ENCODE results near the gene ADARB2. TPM values are rescaled to one million over a fixed set of nuclear protein-coding genes. Genes with fewer than 3 reads are reported as not detected.

Gene ADARB2
- total and polyA plus RNA-seq, 4 donors, result under 0.01 to 0.79 TPM; not detected in 2

DNA sequence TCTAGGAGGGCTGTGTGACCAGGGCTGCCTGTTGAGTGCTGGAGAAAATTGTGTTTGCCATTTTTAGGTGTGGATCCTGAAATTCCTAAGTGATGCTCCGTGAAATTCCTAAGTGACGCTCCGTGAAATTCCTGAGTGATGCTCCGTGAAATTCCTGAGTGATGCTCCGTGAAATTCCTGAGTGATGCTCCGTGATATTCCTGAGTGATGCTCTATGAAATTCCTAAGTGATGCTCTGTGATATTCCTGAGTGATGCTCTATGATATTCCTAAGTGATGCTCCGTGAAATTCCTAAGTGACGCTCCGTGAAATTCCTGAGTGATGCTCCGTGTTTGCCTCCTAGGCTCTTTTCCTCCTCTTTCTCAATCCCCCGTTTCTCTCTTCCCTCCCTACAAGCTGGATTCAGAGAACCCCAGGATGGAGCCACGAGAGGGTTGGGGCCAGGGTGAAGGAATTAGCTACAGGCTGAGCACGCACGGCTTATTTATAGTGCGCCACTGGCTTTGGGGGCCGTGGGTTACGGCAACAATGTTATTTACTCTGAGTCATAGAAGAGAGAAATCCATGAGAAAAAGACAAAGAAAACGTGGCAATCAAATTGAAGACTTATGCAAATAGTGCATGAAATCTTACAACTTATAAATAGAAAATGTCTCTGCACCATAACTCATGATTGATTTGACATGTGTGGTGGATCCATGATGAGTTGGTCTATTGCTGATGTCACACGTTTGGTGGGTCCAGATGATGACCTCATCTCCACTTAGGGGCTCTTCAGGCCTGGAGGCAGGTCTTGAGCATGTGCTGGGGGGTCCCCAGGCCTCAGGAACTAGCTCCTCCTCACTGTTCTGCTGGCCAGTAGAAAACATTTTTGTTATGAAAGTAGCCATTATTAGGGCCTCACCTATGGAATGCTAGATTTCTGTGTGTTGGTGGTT, 456.6 kb downstream of the ADARB2 start:
- no peak for ATAC-seq (ENCODE audit: low FRiP score)
- Histone ChIP-seq H3K4me3 (ENCODE audit: low read length in 2 of 2) (no peak overlapping the region), H3K27me3 (ENCODE audit: control insufficient read depth in 1 of 2, insufficient read depth in 2 of 2, low read length in 1 of 2) (no peaks in the 10 kb centered on the region), H3K9me3 (ENCODE audit: control insufficient read depth, low read length) (no peaks in the 10 kb centered on the region), H3K27ac (ENCODE audit: low read depth in 1 of 2, low read length in 2 of 2) (no peak overlapping the region), H3K36me3 (ENCODE audit: control insufficient read depth in 1 of 2, insufficient read depth in 2 of 2, low read length in 1 of 2) (no peaks in the 10 kb centered on the region), H3K4me1 (ENCODE audit: control insufficient read depth in 1 of 2, insufficient read depth in 2 of 2, low read length in 2 of 2) (no peaks in the 10 kb centered on the region)
- whole genome bisulfite sequencing, 2 donors, result 67 to 70% methylated on average over 19 of the region's 19 CpGs
- intact Hi-C loops (cut with DNase I), result no loop called here
- DNase-seq, result no peak

GRCh38 chr10:1278306-1278705, 459.0 kb downstream of the ADARB2 start:
- no peaks in the 10 kb centered on the region for H3K4me1 ChIP-seq (ENCODE audit: control insufficient read depth in 1 of 2, insufficient read depth in 2 of 2, low read length in 2 of 2)
- DNase-seq, result no peak
- no peak overlapping the region for H3K27ac ChIP-seq (ENCODE audit: low read depth in 1 of 2, low read length in 2 of 2)
- H3K4me3 ChIP-seq (ENCODE audit: low read length in 2 of 2), result no peak overlapping the region
- H3K9me3 ChIP-seq (ENCODE audit: control insufficient read depth, low read length), result no peaks in the 10 kb centered on the region
- no peaks in the 10 kb centered on the region for H3K36me3 ChIP-seq (ENCODE audit: control insufficient read depth in 1 of 2, insufficient read depth in 2 of 2, low read length in 1 of 2)
- intact Hi-C loops (cut with DNase I), result no loop called here
- no peak for ATAC-seq (ENCODE audit: low FRiP score)
- 85 to 86% methylated on average over 3 of the region's 3 CpGs for WGBS, 2 donors
- no peaks in the 10 kb centered on the region for H3K27me3 ChIP-seq (ENCODE audit: control insufficient read depth in 1 of 2, insufficient read depth in 2 of 2, low read length in 1 of 2)

- Histone ChIP-seq H3K4me1 (ENCODE audit: control insufficient read depth in 1 of 2, insufficient read depth in 2 of 2, low read length in 2 of 2) (no peaks in the 10 kb centered on the region), H3K36me3 (ENCODE audit: control insufficient read depth in 1 of 2, insufficient read depth in 2 of 2, low read length in 1 of 2) (no peaks in the 10 kb centered on the region), H3K4me3 (ENCODE audit: low read length in 2 of 2) (no peak overlapping the region), H3K27ac (ENCODE audit: low read depth in 1 of 2, low read length in 2 of 2) (no peak overlapping the region), H3K27me3 (ENCODE audit: control insufficient read depth in 1 of 2, insufficient read depth in 2 of 2, low read length in 1 of 2) (no peaks in the 10 kb centered on the region), H3K9me3 (ENCODE audit: control insufficient read depth, low read length) (no peaks in the 10 kb centered on the region)
- DNase-seq (no peak), ATAC-seq (ENCODE audit: low FRiP score) (peak; percentile 37)
- whole genome bisulfite sequencing, 2 donors, result 92 to 94% methylated on average over 16 to 17 of the region's 17 CpGs
- intact Hi-C loops (cut with DNase I), result no loop called here
Measured at GRCh38 chr10:1274701-1275544, 462.4 kb downstream of the ADARB2 start.

GRCh38 chr10:1274111-1274661, 463.1 kb downstream of the ADARB2 start:
- peak; percentile 68 for ATAC-seq (ENCODE audit: low FRiP score)
- H3K36me3 ChIP-seq (ENCODE audit: control insufficient read depth in 1 of 2, insufficient read depth in 2 of 2, low read length in 1 of 2), result no peaks in the 10 kb centered on the region
- H3K4me1 ChIP-seq (ENCODE audit: control insufficient read depth in 1 of 2, insufficient read depth in 2 of 2, low read length in 2 of 2), result no peaks in the 10 kb centered on the region
- 10 to 13% methylated on average over 13 of the region's 13 CpGs for WGBS, 2 donors
- intact Hi-C loops (cut with DNase I), result no loop called here
- no peaks in the 10 kb centered on the region for H3K27me3 ChIP-seq (ENCODE audit: control insufficient read depth in 1 of 2, insufficient read depth in 2 of 2, low read length in 1 of 2)
- H3K9me3 ChIP-seq (ENCODE audit: control insufficient read depth, low read length), result no peaks in the 10 kb centered on the region
- H3K4me3 ChIP-seq (ENCODE audit: low read length in 2 of 2), result no peak overlapping the region
- peak in 1 of 2 donors; percentile 65 for DNase-seq
- H3K27ac ChIP-seq (ENCODE audit: low read depth in 1 of 2, low read length in 2 of 2), result no peak overlapping the region

- intact Hi-C loops (cut with DNase I), result no loop called here
- Histone ChIP-seq H3K4me3 (ENCODE audit: low read length in 2 of 2) (no peak overlapping the region), H3K4me1 (ENCODE audit: control insufficient read depth in 1 of 2, insufficient read depth in 2 of 2, low read length in 2 of 2) (no peaks in the 10 kb centered on the region), H3K27ac (ENCODE audit: low read depth in 1 of 2, low read length in 2 of 2) (no peak overlapping the region), H3K27me3 (ENCODE audit: control insufficient read depth in 1 of 2, insufficient read depth in 2 of 2, low read length in 1 of 2) (no peaks in the 10 kb centered on the region), H3K36me3 (ENCODE audit: control insufficient read depth in 1 of 2, insufficient read depth in 2 of 2, low read length in 1 of 2) (no peaks in the 10 kb centered on the region), H3K9me3 (ENCODE audit: control insufficient read depth, low read length) (no peaks in the 10 kb centered on the region)
- WGBS, 2 donors, result 59 to 61% methylated on average over 19 of the region's 19 CpGs
- ATAC-seq (ENCODE audit: low FRiP score), result peak; percentile 13
- DNase-seq, result no peak
Measured at GRCh38 chr10:1273372-1274105, 463.8 kb downstream of the ADARB2 start.

GRCh38 chr10:1272777-1273161, 464.6 kb downstream of the ADARB2 start:
- no peaks in the 10 kb centered on the region for H3K4me1 ChIP-seq (ENCODE audit: control insufficient read depth in 1 of 2, insufficient read depth in 2 of 2, low read length in 2 of 2)
- no peak for ATAC-seq (ENCODE audit: low FRiP score)
- H3K36me3 ChIP-seq (ENCODE audit: control insufficient read depth in 1 of 2, insufficient read depth in 2 of 2, low read length in 1 of 2), result no peaks in the 10 kb centered on the region
- H3K4me3 ChIP-seq (ENCODE audit: low read length in 2 of 2), result no peak overlapping the region
- no peaks in the 10 kb centered on the region for H3K27me3 ChIP-seq (ENCODE audit: control insufficient read depth in 1 of 2, insufficient read depth in 2 of 2, low read length in 1 of 2)
- intact Hi-C loops (cut with DNase I), result no loop called here
- H3K9me3 ChIP-seq (ENCODE audit: control insufficient read depth, low read length), result no peaks in the 10 kb centered on the region
- no peak overlapping the region for H3K27ac ChIP-seq (ENCODE audit: low read depth in 1 of 2, low read length in 2 of 2)
- 94 to 95% methylated on average over 9 of the region's 9 CpGs for WGBS, 2 donors
- no peak for DNase-seq

DNA sequence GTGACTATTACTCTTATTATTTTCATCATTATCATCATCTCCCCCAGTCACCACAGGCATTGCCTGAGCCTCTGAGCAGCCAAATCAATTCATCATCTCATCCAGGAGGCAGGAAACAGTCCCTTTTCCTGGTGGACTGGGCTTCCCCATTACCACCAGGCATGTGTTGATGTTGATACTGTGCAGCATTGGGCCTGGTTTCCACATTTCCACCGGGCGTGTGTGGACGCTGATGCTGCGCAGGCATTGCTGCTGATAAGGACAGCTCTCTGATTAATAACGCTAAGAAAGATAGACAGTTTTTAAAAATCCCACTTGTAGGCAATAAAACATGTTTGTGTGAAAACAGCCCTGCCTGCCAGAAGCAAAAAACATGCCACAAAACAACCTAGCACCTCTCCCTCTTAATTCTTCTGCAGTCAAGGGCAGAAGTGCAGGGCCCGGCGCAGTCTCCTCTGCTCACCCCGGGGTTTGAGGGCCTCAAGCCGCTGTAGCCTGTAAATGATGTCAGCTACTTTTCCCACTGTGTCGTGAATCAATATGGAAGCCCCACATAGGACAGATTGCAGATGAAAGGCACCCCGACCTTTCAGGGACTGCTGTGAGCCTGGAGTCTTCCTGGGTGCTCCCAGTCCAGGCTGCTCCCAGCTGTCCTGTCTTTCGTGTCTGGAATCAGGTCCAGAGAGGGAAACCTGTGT, 465.1 kb downstream of the ADARB2 start:
- H3K27me3 ChIP-seq (ENCODE audit: control insufficient read depth in 1 of 2, insufficient read depth in 2 of 2, low read length in 1 of 2), result no peaks in the 10 kb centered on the region
- no peaks in the 10 kb centered on the region for H3K36me3 ChIP-seq (ENCODE audit: control insufficient read depth in 1 of 2, insufficient read depth in 2 of 2, low read length in 1 of 2)
- no peak overlapping the region for H3K27ac ChIP-seq (ENCODE audit: low read depth in 1 of 2, low read length in 2 of 2)
- DNase-seq, result no peak
- no peaks in the 10 kb centered on the region for H3K4me1 ChIP-seq (ENCODE audit: control insufficient read depth in 1 of 2, insufficient read depth in 2 of 2, low read length in 2 of 2)
- no peak overlapping the region for H3K4me3 ChIP-seq (ENCODE audit: low read length in 2 of 2)
- intact Hi-C loops (cut with DNase I), result no loop called here
- ATAC-seq (ENCODE audit: low FRiP score), result no peak
- no peaks in the 10 kb centered on the region for H3K9me3 ChIP-seq (ENCODE audit: control insufficient read depth, low read length)
- 92 to 93% methylated on average over 12 of the region's 12 CpGs for WGBS, 2 donors

- Histone ChIP-seq H3K4me3 (ENCODE audit: low read length in 2 of 2) (no peak overlapping the region), H3K4me1 (ENCODE audit: control insufficient read depth in 1 of 2, insufficient read depth in 2 of 2, low read length in 2 of 2) (no peaks in the 10 kb centered on the region), H3K27me3 (ENCODE audit: control insufficient read depth in 1 of 2, insufficient read depth in 2 of 2, low read length in 1 of 2) (no peaks in the 10 kb centered on the region), H3K27ac (ENCODE audit: low read depth in 1 of 2, low read length in 2 of 2) (no peak overlapping the region), H3K9me3 (ENCODE audit: control insufficient read depth, low read length) (no peaks in the 10 kb centered on the region), H3K36me3 (ENCODE audit: control insufficient read depth in 1 of 2, insufficient read depth in 2 of 2, low read length in 1 of 2) (no peaks in the 10 kb centered on the region)
- intact Hi-C loops (cut with DNase I), result no loop called here
- DNase-seq, result no peak
- 94 to 95% methylated on average over 14 to 15 of the region's 15 CpGs for WGBS, 2 donors
- no peak for ATAC-seq (ENCODE audit: low FRiP score)
Measured at GRCh38 chr10:1270906-1271305, 466.4 kb downstream of the ADARB2 start.

Measured in aorta (tissue), 5 donors.